OCI-LY1 (cell line): Measurements from ENCODE around the gene SLC6A19.

Source experiments
- H2AFZ ChIP-seq: fragments of 200-600 bp; sonication (generic), shearing (Covaris generic); 2 replicates; pipeline ENCODE4 v1.6.0; 2014; ENCODE audit warnings: antibody characterized with exemption, mild to moderate bottlenecking, low read length
- H3F3A ChIP-seq: fragments of 200-600 bp; sonication (generic), shearing (Covaris generic); 2 replicates; pipeline ENCODE4 v1.6.0; 2014; ENCODE audit warnings: mild to moderate bottlenecking, antibody characterized with exemption, low read length, moderate library complexity; ENCODE audit not compliant: insufficient read depth
- H3K27ac ChIP-seq: fragments of 200-600 bp; sonication (generic); 2 replicates; pipeline ENCODE4 v1.5.1; 2014; ENCODE audit warnings: low read length, mixed run types, mild to moderate bottlenecking, low read depth; ENCODE audit not compliant: poor library complexity, severe bottlenecking
- H3K27me3 ChIP-seq: fragments of 200-600 bp; sonication (generic); 2 replicates; pipeline ENCODE4 v1.6.0; 2014; ENCODE audit warnings: antibody characterized with exemption, mild to moderate bottlenecking, low read length, moderate library complexity; ENCODE audit not compliant: insufficient read depth
- H3K36me3 ChIP-seq: fragments of 200-600 bp; sonication (generic); 2 replicates; pipeline ENCODE4 v1.6.1; 2014; ENCODE audit warnings: mild to moderate bottlenecking, antibody characterized with exemption, low read length, moderate library complexity, mixed read lengths; ENCODE audit not compliant: insufficient read depth
- H3K4me1 ChIP-seq: fragments of 200-600 bp; sonication (generic); 2 replicates; pipeline ENCODE4 v1.5.1; 2014; ENCODE audit warnings: mild to moderate bottlenecking, low read length, moderate library complexity; ENCODE audit not compliant: insufficient read depth, severe bottlenecking
- H3K4me2 ChIP-seq: fragments of 200-600 bp; sonication (generic), shearing (Covaris generic); 2 replicates; pipeline ENCODE4 v1.6.1; 2014; ENCODE audit warnings: low read length
- H3K4me3 ChIP-seq: fragments of 200-600 bp; sonication (generic); 2 replicates; pipeline ENCODE4 v1.5.1; 2014; ENCODE audit warnings: low read length, low read depth, mild to moderate bottlenecking, mixed read lengths; ENCODE audit not compliant: poor library complexity, severe bottlenecking
- H3K79me2 ChIP-seq: fragments of 200-600 bp; shearing (Covaris generic); 2 replicates; pipeline ENCODE4 v1.6.1; 2016; ENCODE audit warnings: mixed run types, low read length, mixed read lengths; ENCODE audit not compliant: insufficient read depth
- H3K9ac ChIP-seq: fragments of 200-600 bp; sonication (generic), shearing (Covaris generic); 2 replicates; pipeline ENCODE4 v1.6.1; 2014; ENCODE audit warnings: mild to moderate bottlenecking, low read length, mixed read lengths
- H3K9me2 ChIP-seq: fragments of 200-600 bp; sonication (generic), shearing (Covaris generic); 2 replicates; pipeline ENCODE4 v1.6.1; 2014; ENCODE audit warnings: low read depth, mild to moderate bottlenecking, low read length, mixed read lengths
- H3K9me3 ChIP-seq: fragments of 200-600 bp; shearing (Covaris generic); 2 replicates; pipeline ENCODE4 v1.6.1; 2014; ENCODE audit warnings: low read length, mixed read lengths
- H4K20me1 ChIP-seq: fragments of 200-600 bp; sonication (generic), shearing (Covaris generic); 2 replicates; pipeline ENCODE4 v1.6.0; 2016; ENCODE audit warnings: mild to moderate bottlenecking, low read length; ENCODE audit not compliant: insufficient read depth
- CTCF ChIP-seq: fragments of 200-600 bp; sonication (generic), shearing (Covaris generic); IDR thresholded peaks from 2 replicates; pipeline ENCODE4 v1.5.1; 2017; ENCODE audit warnings: mild to moderate bottlenecking, antibody characterized with exemption, low read length, moderate library complexity, mixed read lengths
- EZH2 ChIP-seq: fragments of 200-600 bp; sonication (generic), shearing (Covaris generic); IDR thresholded peaks from 2 replicates; pipeline ENCODE4 v1.8.0; 2017; ENCODE audit warnings: borderline replicate concordance, mixed run types, mild to moderate bottlenecking, antibody characterized with exemption, low read length, moderate library complexity, mixed read lengths

The SLC6A19 gene

GRCh38 chr5:1209489-1209852 lies 8.1 kb downstream of the SLC6A19 start:
- H3K9ac ChIP-seq: no peak overlapping the region
- TF ChIP-seq EZH2 (no peak), CTCF (no peak)
- H2AFZ ChIP-seq: no peak overlapping the region
- no peak overlapping the region for H3K4me2 ChIP-seq
- no peaks in the 10 kb centered on the region for H3K36me3 ChIP-seq
- H3K27ac ChIP-seq: no peak overlapping the region
- no peak overlapping the region for H3K4me3 ChIP-seq
- no peaks in the 10 kb centered on the region for H4K20me1 ChIP-seq
- no peaks in the 10 kb centered on the region for H3K9me3 ChIP-seq
- H3K27me3 ChIP-seq: no peaks in the 10 kb centered on the region; the same call in 1 of the 2 replicates
- H3K4me1 ChIP-seq: no peaks in the 10 kb centered on the region
- H3F3A ChIP-seq: no peaks in the 10 kb centered on the region
- no peaks in the 10 kb centered on the region for H3K9me2 ChIP-seq
- no peaks in the 10 kb centered on the region for H3K79me2 ChIP-seq

GRCh38 chr5:1209896-1210776 lies 8.7 kb downstream of the SLC6A19 start:
- Histone ChIP-seq H3K79me2 (no peaks in the 10 kb centered on the region), H3K9ac (no peak overlapping the region), H3F3A (no peaks in the 10 kb centered on the region), H3K9me2 (no peaks in the 10 kb centered on the region), H3K36me3 (no peaks in the 10 kb centered on the region), H2AFZ (no peak overlapping the region), H3K4me3 (no peak overlapping the region), H3K27ac (no peak overlapping the region), H3K9me3 (no peaks in the 10 kb centered on the region), H3K27me3 (no peaks in the 10 kb centered on the region; the same call in none of the 2 replicates), H4K20me1 (no peaks in the 10 kb centered on the region), H3K4me1 (no peaks in the 10 kb centered on the region), H3K4me2 (no peak overlapping the region)
- TF ChIP-seq CTCF (no peak), EZH2 (no peak)

GRCh38 chr5:1210832-1211251 lies 9.4 kb downstream of the SLC6A19 start:
- Histone ChIP-seq H3K4me1 (no peaks in the 10 kb centered on the region), H3K4me3 (no peak overlapping the region), H3K79me2 (no peaks in the 10 kb centered on the region), H3K9me2 (no peaks in the 10 kb centered on the region), H4K20me1 (no peaks in the 10 kb centered on the region), H3K9me3 (no peaks in the 10 kb centered on the region), H2AFZ (no peak overlapping the region), H3K36me3 (no peaks in the 10 kb centered on the region), H3F3A (no peaks in the 10 kb centered on the region), H3K27me3 (no peaks in the 10 kb centered on the region; the same call in none of the 2 replicates), H3K9ac (no peak overlapping the region), H3K27ac (no peak overlapping the region), H3K4me2 (no peak overlapping the region)
- no peak for TF ChIP-seq CTCF
- TF ChIP-seq EZH2: no peak
